ENCODE measurements around the gene KRT78.
"Not testable (repeated sequence)": the region's sequence is repeated elsewhere in the genome, so short reads cannot be mapped to it uniquely, and the experiment has no call there.

Gene KRT78

GRCh38 chr12:52795694-52796428 lies 52.9 kb downstream of the KRT78 start, which contains the start of gene KRT3:
TSS of gene KRT3 (minus strand) at chr12:52796117. CDS start at chr12:52796042, 75 bp downstream.
- peaks cover under 1% of the 10 kb centered on the region for H3K27me3 ChIP-seq (ENCODE audit: low read depth, low read length)
- H3K4me1 ChIP-seq (ENCODE audit: control insufficient read depth in 1 of 2, insufficient read depth in 2 of 2, low read length in 2 of 2): no peaks in the 10 kb centered on the region
- H3K36me3 ChIP-seq (ENCODE audit: control insufficient read depth in 1 of 2, insufficient read depth in 2 of 2, low read length in 2 of 2): no peaks in the 10 kb centered on the region
- no peak within 1 kb of the TSS for H3K4me3 ChIP-seq (ENCODE audit: low read depth in 1 of 2, low read length in 2 of 2)
- no peak within 1 kb of the TSS for H3K27ac ChIP-seq (ENCODE audit: low read length)
- H3K9me3 ChIP-seq (ENCODE audit: control insufficient read depth in 1 of 2, low read length in 2 of 2): no peaks in the 10 kb centered on the region

- H3K4me3 ChIP-seq (ENCODE audit: low read depth in 1 of 2, low read length in 2 of 2); H3K36me3 ChIP-seq (ENCODE audit: control insufficient read depth in 1 of 2, insufficient read depth in 2 of 2, low read length in 2 of 2); H3K9me3 ChIP-seq (ENCODE audit: control insufficient read depth in 1 of 2, low read length in 2 of 2); H3K27ac ChIP-seq (ENCODE audit: low read length); H3K4me1 ChIP-seq (ENCODE audit: control insufficient read depth in 1 of 2, insufficient read depth in 2 of 2, low read length in 2 of 2); H3K27me3 ChIP-seq (ENCODE audit: low read depth, low read length): not testable (repeated sequence)
Measured at GRCh38 chr12:52795332-52795674, 53.5 kb downstream of the KRT78 start.

- Histone ChIP-seq H3K4me1 (ENCODE audit: control insufficient read depth in 1 of 2, insufficient read depth in 2 of 2, low read length in 2 of 2) (peaks cover 0 to 3% of the 10 kb centered on the region in 2 donors), H3K9me3 (ENCODE audit: control insufficient read depth in 1 of 2, low read length in 2 of 2) (no peaks in the 10 kb centered on the region), H3K36me3 (ENCODE audit: control insufficient read depth in 1 of 2, insufficient read depth in 2 of 2, low read length in 2 of 2) (no peaks in the 10 kb centered on the region), H3K4me3 (ENCODE audit: low read depth in 1 of 2, low read length in 2 of 2) (no peak overlapping the region), H3K27ac (ENCODE audit: low read length) (no peak overlapping the region), H3K27me3 (ENCODE audit: low read depth, low read length) (peaks cover 8% of the 10 kb centered on the region)
Measured at GRCh38 chr12:52794479-52795331, 54.1 kb downstream of the KRT78 start.

GRCh38 chr12:52792185-52793029 lies 56.4 kb downstream of the KRT78 start:
- no peak overlapping the region for H3K4me3 ChIP-seq (ENCODE audit: low read depth in 1 of 2, low read length in 2 of 2)
- H3K4me1 ChIP-seq (ENCODE audit: control insufficient read depth in 1 of 2, insufficient read depth in 2 of 2, low read length in 2 of 2): peaks cover 0 to 3% of the 10 kb centered on the region in 2 donors
- H3K27me3 ChIP-seq (ENCODE audit: low read depth, low read length): peaks cover 8% of the 10 kb centered on the region
- H3K9me3 ChIP-seq (ENCODE audit: control insufficient read depth in 1 of 2, low read length in 2 of 2): no peaks in the 10 kb centered on the region
- no peak overlapping the region for H3K27ac ChIP-seq (ENCODE audit: low read length)
- no peaks in the 10 kb centered on the region for H3K36me3 ChIP-seq (ENCODE audit: control insufficient read depth in 1 of 2, insufficient read depth in 2 of 2, low read length in 2 of 2)

- Histone ChIP-seq H3K27me3 (ENCODE audit: low read depth, low read length) (peaks cover 8% of the 10 kb centered on the region), H3K27ac (ENCODE audit: low read length) (no peak overlapping the region), H3K36me3 (ENCODE audit: control insufficient read depth in 1 of 2, insufficient read depth in 2 of 2, low read length in 2 of 2) (no peaks in the 10 kb centered on the region), H3K9me3 (ENCODE audit: control insufficient read depth in 1 of 2, low read length in 2 of 2) (no peaks in the 10 kb centered on the region), H3K4me1 (ENCODE audit: control insufficient read depth in 1 of 2, insufficient read depth in 2 of 2, low read length in 2 of 2) (peaks cover 0 to 3% of the 10 kb centered on the region in 2 donors), H3K4me3 (ENCODE audit: low read depth in 1 of 2, low read length in 2 of 2) (no peak overlapping the region)
Measured at GRCh38 chr12:52791271-52792184, 57.3 kb downstream of the KRT78 start.

GRCh38 chr12:52790427-52791270 lies 58.1 kb downstream of the KRT78 start:
- H3K4me1 ChIP-seq (ENCODE audit: control insufficient read depth in 1 of 2, insufficient read depth in 2 of 2, low read length in 2 of 2): peaks cover 0 to 3% of the 10 kb centered on the region in 2 donors
- H3K36me3 ChIP-seq (ENCODE audit: control insufficient read depth in 1 of 2, insufficient read depth in 2 of 2, low read length in 2 of 2): no peaks in the 10 kb centered on the region
- peak overlapping the region in 1 of 2 donors; percentile 17 for H3K4me3 ChIP-seq (ENCODE audit: low read depth in 1 of 2, low read length in 2 of 2)
- peaks cover 8% of the 10 kb centered on the region for H3K27me3 ChIP-seq (ENCODE audit: low read depth, low read length)
- no peaks in the 10 kb centered on the region for H3K9me3 ChIP-seq (ENCODE audit: control insufficient read depth in 1 of 2, low read length in 2 of 2)
- H3K27ac ChIP-seq (ENCODE audit: low read length): no peak overlapping the region

GRCh38 chr12:52789637-52790426 lies 59.0 kb downstream of the KRT78 start:
- no peak overlapping the region for H3K27ac ChIP-seq (ENCODE audit: low read length)
- no peaks in the 10 kb centered on the region for H3K36me3 ChIP-seq (ENCODE audit: control insufficient read depth in 1 of 2, insufficient read depth in 2 of 2, low read length in 2 of 2)
- H3K27me3 ChIP-seq (ENCODE audit: low read depth, low read length): peaks cover 8% of the 10 kb centered on the region
- no peaks in the 10 kb centered on the region for H3K9me3 ChIP-seq (ENCODE audit: control insufficient read depth in 1 of 2, low read length in 2 of 2)
- peak overlapping the region in 1 of 2 donors; percentile 17 for H3K4me3 ChIP-seq (ENCODE audit: low read depth in 1 of 2, low read length in 2 of 2)
- H3K4me1 ChIP-seq (ENCODE audit: control insufficient read depth in 1 of 2, insufficient read depth in 2 of 2, low read length in 2 of 2): peaks cover 0 to 3% of the 10 kb centered on the region in 2 donors

GRCh38 chr12:52788876-52789636 lies 59.7 kb downstream of the KRT78 start:
- Histone ChIP-seq H3K36me3 (ENCODE audit: control insufficient read depth in 1 of 2, insufficient read depth in 2 of 2, low read length in 2 of 2) (no peaks in the 10 kb centered on the region), H3K27ac (ENCODE audit: low read length) (no peak overlapping the region), H3K27me3 (ENCODE audit: low read depth, low read length) (peaks cover 8% of the 10 kb centered on the region), H3K4me3 (ENCODE audit: low read depth in 1 of 2, low read length in 2 of 2) (no peak overlapping the region), H3K4me1 (ENCODE audit: control insufficient read depth in 1 of 2, insufficient read depth in 2 of 2, low read length in 2 of 2) (peaks cover 0 to 3% of the 10 kb centered on the region in 2 donors), H3K9me3 (ENCODE audit: control insufficient read depth in 1 of 2, low read length in 2 of 2) (no peaks in the 10 kb centered on the region)

Measured in muscle layer of duodenum (tissue), 2 donors.